ENCODE measurements around the gene PRRT1. TPM values are rescaled to one million over a fixed set of nuclear protein-coding genes. Genes with fewer than 3 reads are reported as not detected.

PRRT1 gene
- total RNA-seq, 1 donor from 2014 or later: 3.1 TPM

DNA sequence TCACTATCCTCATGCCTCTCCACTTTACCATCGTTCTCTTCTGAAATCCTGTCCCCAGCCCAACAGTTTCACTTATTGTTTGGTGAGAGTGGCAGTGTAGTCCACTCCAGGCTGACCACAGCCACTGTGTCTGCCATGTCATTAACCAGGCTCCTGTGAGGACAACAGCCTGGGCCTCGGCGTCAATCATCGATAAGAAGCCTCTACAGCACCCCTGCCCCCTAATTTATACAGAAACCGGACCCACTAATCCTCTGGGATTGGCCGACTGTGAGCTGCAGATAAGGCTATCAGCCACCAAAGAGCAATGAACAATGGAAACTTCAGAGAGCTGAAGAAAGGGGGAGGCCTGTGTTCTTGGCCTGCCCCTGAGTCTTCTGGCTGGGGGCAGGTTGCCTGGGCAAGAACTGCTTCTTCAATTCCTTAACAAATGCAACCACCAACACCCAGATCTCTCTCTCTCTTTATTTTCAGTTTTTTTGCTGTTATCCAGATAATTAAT lies 16.1 kb upstream of the PRRT1 start:
- peak overlapping the region; percentile 74 for H3K4me3 Mint-ChIP-seq
- peaks cover 3% of the 10 kb centered on the region for H3K27me3 Mint-ChIP-seq (ENCODE audit: low read depth)
- peak overlapping the region; percentile 90 for H3K27ac Mint-ChIP-seq (ENCODE audit: unreplicated experiment)
- peaks cover 35% of the 10 kb centered on the region for H3K36me3 Mint-ChIP-seq (ENCODE audit: low read depth)
- DNase-seq (ENCODE audit: low read depth, low spot score): no peak
- H3K4me1 Mint-ChIP-seq: peaks cover 53% of the 10 kb centered on the region
- no peaks in the 10 kb centered on the region for H3K9me3 Mint-ChIP-seq
- TF ChIP-seq, protein P1, sequence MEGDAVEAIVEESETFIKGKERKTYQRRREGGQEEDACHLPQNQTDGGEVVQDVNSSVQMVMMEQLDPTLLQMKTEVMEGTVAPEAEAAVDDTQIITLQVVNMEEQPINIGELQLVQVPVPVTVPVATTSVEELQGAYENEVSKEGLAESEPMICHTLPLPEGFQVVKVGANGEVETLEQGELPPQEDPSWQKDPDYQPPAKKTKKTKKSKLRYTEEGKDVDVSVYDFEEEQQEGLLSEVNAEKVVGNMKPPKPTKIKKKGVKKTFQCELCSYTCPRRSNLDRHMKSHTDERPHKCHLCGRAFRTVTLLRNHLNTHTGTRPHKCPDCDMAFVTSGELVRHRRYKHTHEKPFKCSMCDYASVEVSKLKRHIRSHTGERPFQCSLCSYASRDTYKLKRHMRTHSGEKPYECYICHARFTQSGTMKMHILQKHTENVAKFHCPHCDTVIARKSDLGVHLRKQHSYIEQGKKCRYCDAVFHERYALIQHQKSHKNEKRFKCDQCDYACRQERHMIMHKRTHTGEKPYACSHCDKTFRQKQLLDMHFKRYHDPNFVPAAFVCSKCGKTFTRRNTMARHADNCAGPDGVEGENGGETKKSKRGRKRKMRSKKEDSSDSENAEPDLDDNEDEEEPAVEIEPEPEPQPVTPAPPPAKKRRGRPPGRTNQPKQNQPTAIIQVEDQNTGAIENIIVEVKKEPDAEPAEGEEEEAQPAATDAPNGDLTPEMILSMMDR (conservative IDR thresholded peaks at IDR 0.05): no peak

DNA sequence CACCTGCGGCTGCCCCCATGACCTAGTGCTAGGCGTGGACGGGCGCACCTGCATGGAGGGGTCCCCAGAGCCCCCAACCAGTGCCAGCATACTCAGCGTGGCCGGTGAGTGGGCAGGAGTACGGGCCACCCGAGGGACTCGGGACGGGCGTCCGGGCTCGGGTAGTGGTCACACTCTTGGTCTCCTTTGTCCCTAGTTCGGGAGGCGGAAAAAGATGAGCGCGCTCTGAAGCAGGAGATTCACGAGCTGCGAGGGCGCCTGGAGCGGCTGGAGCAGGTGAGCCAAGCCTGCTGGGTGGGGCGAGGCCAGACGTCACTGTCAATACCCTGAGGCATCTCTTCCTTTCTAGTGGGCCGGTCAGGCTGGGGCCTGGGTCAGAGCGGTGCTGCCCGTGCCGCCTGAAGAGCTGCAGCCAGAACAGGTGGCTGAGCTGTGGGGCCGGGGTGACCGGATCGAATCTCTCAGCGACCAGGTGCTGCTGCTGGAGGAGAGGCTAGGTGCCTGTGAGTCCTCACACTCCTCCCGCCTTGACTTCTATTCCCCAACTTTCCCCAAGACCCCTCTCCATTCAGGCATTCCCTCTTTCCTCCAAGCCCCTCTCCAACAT lies 15.5 kb upstream of the PRRT1 start:
- H3K4me3 Mint-ChIP-seq: peak overlapping the region; percentile 74
- peaks cover 40% of the 10 kb centered on the region for H3K36me3 Mint-ChIP-seq (ENCODE audit: low read depth)
- TF ChIP-seq, protein P1 (conservative IDR thresholded peaks at IDR 0.05): no peak
- H3K27ac Mint-ChIP-seq (ENCODE audit: unreplicated experiment): peak overlapping the region; percentile 90
- H3K4me1 Mint-ChIP-seq: peaks cover 54% of the 10 kb centered on the region
- H3K9me3 Mint-ChIP-seq: no peaks in the 10 kb centered on the region
- DNase-seq (ENCODE audit: low read depth, low spot score): no peak
- peaks cover 3% of the 10 kb centered on the region for H3K27me3 Mint-ChIP-seq (ENCODE audit: low read depth)

DNA sequence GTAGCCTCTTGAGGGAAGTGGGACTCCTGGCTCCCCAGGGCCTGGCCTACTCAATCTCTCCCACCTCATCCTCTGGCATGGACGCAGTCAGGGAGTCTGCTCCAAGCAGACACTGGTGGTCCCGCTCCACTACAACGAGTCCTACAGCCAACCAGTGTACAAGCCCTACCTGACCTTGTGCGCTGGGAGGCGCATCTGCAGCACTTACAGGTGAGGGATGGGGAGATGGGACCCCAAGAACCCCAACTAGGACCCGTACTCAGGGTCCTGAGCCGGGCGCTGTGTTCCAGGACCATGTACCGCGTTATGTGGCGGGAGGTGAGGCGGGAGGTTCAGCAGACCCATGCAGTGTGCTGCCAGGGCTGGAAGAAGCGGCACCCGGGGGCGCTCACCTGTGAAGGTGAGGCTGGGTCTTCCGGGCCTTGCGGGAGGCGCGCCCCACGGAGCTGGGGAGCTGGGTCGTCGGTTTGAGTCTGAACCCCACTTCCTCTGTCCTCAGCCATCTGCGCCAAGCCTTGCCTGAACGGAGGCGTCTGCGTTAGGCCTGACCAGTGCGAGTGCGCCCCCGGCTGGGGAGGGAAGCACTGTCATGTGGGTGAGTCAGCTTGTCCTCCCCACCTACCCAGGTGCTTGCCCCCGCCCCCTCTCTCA lies 14.8 kb upstream of the PRRT1 start:
- Mint-ChIP-seq H3K36me3 (ENCODE audit: low read depth) (peaks cover 44% of the 10 kb centered on the region), H3K9me3 (no peaks in the 10 kb centered on the region)

DNA sequence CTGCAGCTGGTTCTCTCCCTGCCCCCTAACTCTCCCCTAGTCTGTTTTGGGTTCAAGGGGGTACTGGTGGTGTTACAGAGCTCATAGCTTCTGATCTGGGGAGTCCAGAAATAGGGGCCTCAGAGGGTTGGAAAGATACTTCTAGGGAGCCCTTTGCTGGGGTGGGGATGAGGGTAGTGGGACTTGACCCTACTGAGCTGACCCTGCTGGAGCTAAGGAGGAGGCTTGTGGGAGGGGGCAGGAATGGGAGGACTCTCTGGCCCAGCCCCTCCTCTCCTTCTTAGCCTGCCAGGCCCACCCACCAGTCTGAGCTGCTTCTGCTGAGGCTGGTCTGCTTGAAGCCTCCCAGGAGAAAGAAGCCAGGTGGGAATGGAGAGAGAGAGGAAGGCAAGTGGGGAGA lies 12.6 kb upstream of the PRRT1 start, which contains the start of gene EGFL8:
EGFL8 (plus strand) TSS at position 301 of the 400 bp plus-strand sequence. CDS start 1,571 bp downstream, outside the sequence.
- DNase-seq (ENCODE audit: low read depth, low spot score): peak; percentile 32
- Mint-ChIP-seq H3K27ac (ENCODE audit: unreplicated experiment) (peak within 1 kb of the TSS; percentile 97), H3K36me3 (ENCODE audit: low read depth) (peaks cover 34% of the 10 kb centered on the region), H3K4me1 (peaks cover 47% of the 10 kb centered on the region), H3K9me3 (no peaks in the 10 kb centered on the region), H3K27me3 (ENCODE audit: low read depth) (peaks cover 3% of the 10 kb centered on the region), H3K4me3 (peak within 1 kb of the TSS; percentile 71)
- TF ChIP-seq, protein P1 (conservative IDR thresholded peaks at IDR 0.05): no peak

More for the DNA sequence above, 14.8 kb upstream of the PRRT1 start:
- no peak for DNase-seq (ENCODE audit: low read depth, low spot score)
- Mint-ChIP-seq H3K4me1 (peaks cover 54% of the 10 kb centered on the region), H3K4me3 (no peak overlapping the region), H3K27me3 (ENCODE audit: low read depth) (peaks cover 3% of the 10 kb centered on the region), H3K27ac (ENCODE audit: unreplicated experiment) (no peak overlapping the region)
- TF ChIP-seq, protein P1 (conservative IDR thresholded peaks at IDR 0.05): no peak

DNA sequence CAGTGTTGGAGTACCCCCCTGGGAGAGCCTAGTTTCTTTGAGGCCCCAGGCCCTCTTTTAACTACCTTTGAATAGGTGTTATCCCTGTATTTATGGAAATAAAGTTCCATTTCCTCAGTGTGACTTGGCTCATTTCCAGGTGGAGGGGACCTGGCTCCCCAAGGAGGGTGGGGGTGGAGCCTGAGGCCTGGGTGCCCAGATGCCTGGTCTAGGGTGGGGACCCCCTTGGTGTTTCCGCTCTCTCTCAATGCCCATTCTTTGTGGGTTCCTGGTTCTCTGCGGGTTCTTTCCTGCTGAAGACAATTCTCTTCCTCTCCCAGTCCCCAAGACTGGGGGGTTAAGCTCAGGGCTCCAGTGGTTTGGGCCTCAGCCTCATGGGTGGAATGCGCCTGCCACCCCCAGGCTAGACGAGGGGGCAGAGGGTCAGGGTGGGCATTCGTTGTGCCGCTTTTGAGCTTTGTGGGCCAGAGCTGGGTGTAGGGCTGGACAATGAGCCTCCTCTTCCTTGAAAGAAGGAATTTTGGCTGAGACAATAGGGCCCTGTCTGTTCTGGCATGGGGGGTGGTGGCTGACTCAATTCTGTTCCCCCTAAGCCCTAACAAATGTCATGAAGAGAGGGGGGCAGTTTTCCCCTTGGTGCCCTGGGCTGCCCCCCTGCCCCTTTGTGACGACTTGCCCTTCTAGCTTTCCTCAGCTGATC lies 12.0 kb upstream of the PRRT1 start:
- Mint-ChIP-seq H3K36me3 (ENCODE audit: low read depth) (peaks cover 31% of the 10 kb centered on the region), H3K27me3 (ENCODE audit: low read depth) (peaks cover 3% of the 10 kb centered on the region), H3K4me1 (peaks cover 44% of the 10 kb centered on the region), H3K9me3 (no peaks in the 10 kb centered on the region), H3K4me3 (peak overlapping the region; percentile 71), H3K27ac (ENCODE audit: unreplicated experiment) (peak overlapping the region; percentile 97)
- DNase-seq (ENCODE audit: low read depth, low spot score): peak; percentile 38
- TF ChIP-seq, protein P1 (conservative IDR thresholded peaks at IDR 0.05): no peak

Data from neural crest cell (in vitro differentiated cells).